Measurements from ENCODE around the gene MSH2. TPM values are rescaled to one million over a fixed set of nuclear protein-coding genes. Genes with fewer than 3 reads are reported as not detected.
A peak's percentile ranks its signal among the peaks of the same experiment; 100 is the strongest.

MSH2 gene
- total RNA-seq, 1 donor from 2014 or later: 16.0 TPM

- FAIRE-seq: no peak
- peak overlapping the region; percentile 18 for H2AFZ ChIP-seq (ENCODE audit: low read depth, low read length)
- H3K4me2 ChIP-seq (ENCODE audit: low read length): no peak overlapping the region
- H3K36me3 ChIP-seq (ENCODE audit: insufficient read depth, low read length): no peaks in the 10 kb centered on the region
- no peak overlapping the region for H3K4me3 ChIP-seq (ENCODE audit: insufficient read depth, low read depth, low read length)
- H3K9me3 ChIP-seq (ENCODE audit: insufficient read depth, low read depth, low read length): no peaks in the 10 kb centered on the region
- no peaks in the 10 kb centered on the region for H4K20me1 ChIP-seq (ENCODE audit: insufficient read depth, low read length)
- H3K4me1 ChIP-seq (ENCODE audit: insufficient read depth, low read length): peaks cover 6% of the 10 kb centered on the region
- no peak overlapping the region for H3K9ac ChIP-seq (ENCODE audit: low read length)
- H3K79me2 ChIP-seq (ENCODE audit: insufficient read depth, low read length): no peaks in the 10 kb centered on the region
- TF ChIP-seq EZH2 (IDR thresholded peaks at IDR 0.05; ENCODE audit: insufficient read depth, low read length) (no peak), CTCF (IDR thresholded peaks at IDR 0.05; ENCODE audit: insufficient read depth, low read depth, low read length) (no peak)
- H3K27ac ChIP-seq (ENCODE audit: low read depth, low read length): no peak overlapping the region
- H3K27me3 Mint-ChIP-seq (ENCODE audit: low read depth, unreplicated experiment): peaks cover under 1% of the 10 kb centered on the region
- DNase-seq (ENCODE audit: low read depth): no peak
- H3K27ac Mint-ChIP-seq (ENCODE audit: unreplicated experiment): no peak overlapping the region
- no peaks in the 10 kb centered on the region for H3K9me3 Mint-ChIP-seq (ENCODE audit: unreplicated experiment)
- no peaks in the 10 kb centered on the region for H3K27me3 ChIP-seq (ENCODE audit: insufficient read depth, low read length)
- no peak overlapping the region for H3K4me3 Mint-ChIP-seq (ENCODE audit: unreplicated experiment)
- H3K4me1 Mint-ChIP-seq (ENCODE audit: low read depth, unreplicated experiment): no peaks in the 10 kb centered on the region
- no peaks in the 10 kb centered on the region for H3K36me3 Mint-ChIP-seq (ENCODE audit: low read depth, unreplicated experiment)
Measured at GRCh38 chr2:47373747-47374146, 29.2 kb upstream of the MSH2 start.

- no peak for DNase-seq (ENCODE audit: low read depth)
- no peaks in the 10 kb centered on the region for H4K20me1 ChIP-seq (ENCODE audit: insufficient read depth, low read length)
- H3K4me3 ChIP-seq (ENCODE audit: insufficient read depth, low read depth, low read length): no peak overlapping the region
- no peak for FAIRE-seq
- no peaks in the 10 kb centered on the region for H3K9me3 ChIP-seq (ENCODE audit: insufficient read depth, low read depth, low read length)
- H3K27me3 ChIP-seq (ENCODE audit: insufficient read depth, low read length): no peaks in the 10 kb centered on the region
- no peak overlapping the region for H3K27ac Mint-ChIP-seq (ENCODE audit: unreplicated experiment)
- no peak overlapping the region for H3K9ac ChIP-seq (ENCODE audit: low read length)
- H3K4me3 Mint-ChIP-seq (ENCODE audit: unreplicated experiment): no peak overlapping the region
- H3K4me1 Mint-ChIP-seq (ENCODE audit: low read depth, unreplicated experiment): no peaks in the 10 kb centered on the region
- H3K36me3 Mint-ChIP-seq (ENCODE audit: low read depth, unreplicated experiment): no peaks in the 10 kb centered on the region
- H3K9me3 Mint-ChIP-seq (ENCODE audit: unreplicated experiment): no peaks in the 10 kb centered on the region
- no peak overlapping the region for H2AFZ ChIP-seq (ENCODE audit: low read depth, low read length)
- no peaks in the 10 kb centered on the region for H3K4me1 ChIP-seq (ENCODE audit: insufficient read depth, low read length)
- H3K27ac ChIP-seq (ENCODE audit: low read depth, low read length): no peak overlapping the region
- no peaks in the 10 kb centered on the region for H3K27me3 Mint-ChIP-seq (ENCODE audit: low read depth, unreplicated experiment)
- no peaks in the 10 kb centered on the region for H3K79me2 ChIP-seq (ENCODE audit: insufficient read depth, low read length)
- TF ChIP-seq EZH2 (IDR thresholded peaks at IDR 0.05; ENCODE audit: insufficient read depth, low read length) (no peak), CTCF (IDR thresholded peaks at IDR 0.05; ENCODE audit: insufficient read depth, low read depth, low read length) (no peak)
- no peaks in the 10 kb centered on the region for H3K36me3 ChIP-seq (ENCODE audit: insufficient read depth, low read length)
- no peak overlapping the region for H3K4me2 ChIP-seq (ENCODE audit: low read length)
Measured at GRCh38 chr2:47375307-47375706, 27.6 kb upstream of the MSH2 start.

GRCh38 chr2:47379384-47379783 is 23.6 kb upstream of the MSH2 start:
- Histone ChIP-seq H3K4me1 (ENCODE audit: insufficient read depth, low read length) (no peaks in the 10 kb centered on the region), H3K4me2 (ENCODE audit: low read length) (no peak overlapping the region), H3K9me3 (ENCODE audit: insufficient read depth, low read depth, low read length) (no peaks in the 10 kb centered on the region), H3K79me2 (ENCODE audit: insufficient read depth, low read length) (no peaks in the 10 kb centered on the region), H3K9ac (ENCODE audit: low read length) (no peak overlapping the region), H3K27ac (ENCODE audit: low read depth, low read length) (no peak overlapping the region), H4K20me1 (ENCODE audit: insufficient read depth, low read length) (no peaks in the 10 kb centered on the region), H3K4me3 (ENCODE audit: insufficient read depth, low read depth, low read length) (no peak overlapping the region), H2AFZ (ENCODE audit: low read depth, low read length) (no peak overlapping the region), H3K36me3 (ENCODE audit: insufficient read depth, low read length) (no peaks in the 10 kb centered on the region), H3K27me3 (ENCODE audit: insufficient read depth, low read length) (no peaks in the 10 kb centered on the region)
- H3K36me3 Mint-ChIP-seq (ENCODE audit: low read depth, unreplicated experiment): no peaks in the 10 kb centered on the region
- H3K4me3 Mint-ChIP-seq (ENCODE audit: unreplicated experiment): no peak overlapping the region
- DNase-seq (ENCODE audit: low read depth) (no peak), FAIRE-seq (no peak)
- no peaks in the 10 kb centered on the region for H3K9me3 Mint-ChIP-seq (ENCODE audit: unreplicated experiment)
- H3K27me3 Mint-ChIP-seq (ENCODE audit: low read depth, unreplicated experiment): no peaks in the 10 kb centered on the region
- H3K27ac Mint-ChIP-seq (ENCODE audit: unreplicated experiment): no peak overlapping the region
- no peaks in the 10 kb centered on the region for H3K4me1 Mint-ChIP-seq (ENCODE audit: low read depth, unreplicated experiment)
- no peak for TF ChIP-seq EZH2 (IDR thresholded peaks at IDR 0.05; ENCODE audit: insufficient read depth, low read length)
- TF ChIP-seq CTCF (IDR thresholded peaks at IDR 0.05; ENCODE audit: insufficient read depth, low read depth, low read length): no peak

Data from astrocyte (in vitro differentiated cells and primary cell).